H1 (cell line): ENCODE data around the gene DNAJC7. TPM values are rescaled to one million over a fixed set of nuclear protein-coding genes. Genes with fewer than 3 reads are reported as not detected.

Experiments
- CTCF ChIA-PET: fragments of 300-600 bp; sonication (Branson Sonifier 250); formaldehyde crosslinking; loops from one replicate; lab custom pipeline; 2021; ENCODE audit not compliant: partially characterized antibody; lab: Charles Lee
- POLR2A ChIA-PET: fragments of 300-600 bp; sonication (Branson Sonifier 250); formaldehyde crosslinking; loops from one replicate; lab custom pipeline; 2021; ENCODE audit warnings: inconsistent platforms; ENCODE audit not compliant: partially characterized antibody; lab: Charles Lee
- DNase-seq, 2 experiments: peaks; one replicate each; pipeline versions ENCODE4 v3.0.0 to v3.0.0-alpha.2; 2010 to 2022; ENCODE audit warnings: low spot score in 2 of 2, low read depth in 1 of 2, mixed read lengths in 1 of 2
- FAIRE-seq: peaks from 2 replicates; lab custom pipeline; 2011; peaks lifted over from hg19 to GRCh38; lab: Jason Lieb, UNC
- H2AFZ ChIP-seq: 2 replicates; pipeline ENCODE4 v1.8.1; 2012; ENCODE audit warnings: low read length, inconsistent platforms
- H2AK5ac ChIP-seq: 2 replicates; pipeline ENCODE4 v1.6.1; 2013; ENCODE audit warnings: low read depth, low read length
- H2BK120ac ChIP-seq: replicated peaks from 2 replicates; pipeline ENCODE3; 2013; ENCODE audit warnings: low read depth, low read length, inconsistent platforms
- H2BK12ac ChIP-seq: 2 replicates; pipeline ENCODE4 v1.6.1; 2013; ENCODE audit warnings: low read depth, low read length
- H2BK15ac ChIP-seq: 2 replicates; pipeline ENCODE4 v1.6.1; 2013; ENCODE audit warnings: low read length
- H2BK20ac ChIP-seq: 2 replicates; pipeline ENCODE4 v1.6.1; 2013; ENCODE audit warnings: low read length
- H2BK5ac ChIP-seq: 2 replicates; pipeline ENCODE4 v1.6.1; 2013; ENCODE audit warnings: low read depth, low read length
- H3K14ac ChIP-seq: 2 replicates; pipeline ENCODE4 v1.6.1; 2013; ENCODE audit warnings: inconsistent platforms; ENCODE audit not compliant: insufficient read length
- H3K18ac ChIP-seq: 2 replicates; pipeline ENCODE4 v1.6.1; 2013; ENCODE audit warnings: low read length; ENCODE audit errors: extremely low read depth
- H3K23ac ChIP-seq: 2 replicates; pipeline ENCODE4 v1.6.1; 2013; ENCODE audit warnings: inconsistent platforms; ENCODE audit not compliant: insufficient read length
- H3K23me2 ChIP-seq: 2 replicates; pipeline ENCODE4 v1.6.1; 2013; ENCODE audit warnings: low read depth, low read length
- H3K27ac ChIP-seq: 2 replicates; pipeline ENCODE4 v1.6.1; 2011; ENCODE audit warnings: low read depth, low read length, inconsistent platforms
- H3K27me3 ChIP-seq, 4 experiments: replicated peaks in 1 of 4; 1 replicate in 1 of 4; 2 replicates in 3 of 4; pipeline versions ENCODE4 v1.6.1 to v1.8.1; 2011 to 2013; ENCODE audit warnings: low read length in 3 of 4, mild to moderate bottlenecking in 3 of 4, inconsistent platforms in 2 of 4, mixed read lengths in 2 of 4, moderate library complexity in 1 of 4; ENCODE audit not compliant: control insufficient read depth in 3 of 4, insufficient read depth in 3 of 4; ENCODE audit errors: extremely low read depth in 1 of 4
- H3K36me3 ChIP-seq, 4 experiments: 2 replicates each; pipeline versions ENCODE4 v1.6.1 to v1.8.1; 2011 to 2013; ENCODE audit warnings: mild to moderate bottlenecking in 4 of 4, low read length in 3 of 4, moderate library complexity in 2 of 4, control low read depth in 1 of 4, inconsistent platforms in 1 of 4; ENCODE audit not compliant: insufficient read depth in 4 of 4, control insufficient read depth in 2 of 4
- H3K4ac ChIP-seq: replicated peaks from 2 replicates; pipeline ENCODE3; 2013; ENCODE audit warnings: low read length, low read depth, mixed read lengths, inconsistent platforms; ENCODE audit not compliant: insufficient read length
- H3K4me1 ChIP-seq, 4 experiments: replicated peaks in 1 of 4; 1 replicate in 1 of 4; 2 replicates in 3 of 4; pipeline versions ENCODE4 v1.6.1 to v1.8.1; 2011 to 2013; ENCODE audit warnings: low read length in 3 of 4, inconsistent platforms in 2 of 4, mixed read lengths in 1 of 4; ENCODE audit not compliant: insufficient read depth in 4 of 4, control insufficient read depth in 3 of 4
- H3K4me2 ChIP-seq, 2 experiments: 2 replicates each; pipeline versions ENCODE4 v1.6.1 to v1.8.1; 2011 to 2013; ENCODE audit warnings: low read depth in 2 of 2, low read length in 2 of 2, control low read depth in 1 of 2, inconsistent platforms in 1 of 2, mild to moderate bottlenecking in 1 of 2; ENCODE audit not compliant: insufficient read depth in 1 of 2
- H3K4me3 ChIP-seq, 4 experiments: fragments of 200-600, 300-600 bp in 1 of 4; sonication (generic), shearing (Covaris generic), sonication (Bioruptor Twin) in 1 of 4; 2 replicates each; pipeline versions ENCODE4 v1.5.1 to v1.8.1; 2011 to 2016; ENCODE audit warnings: low read length in 4 of 4, low read depth in 3 of 4, control low read depth in 2 of 4, inconsistent platforms in 2 of 4, mild to moderate bottlenecking in 2 of 4, mixed read lengths in 1 of 4, moderate library complexity in 1 of 4; ENCODE audit not compliant: insufficient read depth in 2 of 4; ENCODE audit errors: extremely low read depth in 1 of 4
- H3K56ac ChIP-seq: replicated peaks from 2 replicates; pipeline ENCODE3; 2013; ENCODE audit warnings: low read depth, mild to moderate bottlenecking, mixed read lengths, low read length, inconsistent platforms; ENCODE audit not compliant: insufficient read length
- H3K79me1 ChIP-seq: 2 replicates; pipeline ENCODE4 v1.6.1; 2013; ENCODE audit warnings: low read depth, low read length, control low read depth
- H3K79me2 ChIP-seq, 2 experiments: 2 replicates each; pipeline versions ENCODE4 v1.6.1 to v1.8.1; 2012 to 2013; ENCODE audit warnings: low read length in 2 of 2, mild to moderate bottlenecking in 2 of 2, inconsistent platforms in 1 of 2; ENCODE audit not compliant: insufficient read depth in 2 of 2, control insufficient read depth in 1 of 2
- H3K9ac ChIP-seq, 4 experiments: replicated peaks in 1 of 4; 1 replicate in 1 of 4; 2 replicates in 3 of 4; pipeline versions ENCODE4 v1.6.1 to v1.8.1; 2011 to 2013; ENCODE audit warnings: low read depth in 3 of 4, low read length in 3 of 4, control low read depth in 2 of 4, mild to moderate bottlenecking in 2 of 4, moderate library complexity in 2 of 4, inconsistent platforms in 1 of 4; ENCODE audit errors: extremely low read depth in 1 of 4
- H3K9me3 ChIP-seq, 2 experiments: 2 replicates each; pipeline versions ENCODE4 v1.6.1 to v1.8.1; 2012 to 2013; ENCODE audit warnings: mild to moderate bottlenecking in 2 of 2, moderate library complexity in 2 of 2, control low read depth in 1 of 2, inconsistent platforms in 1 of 2, low read depth in 1 of 2, low read length in 1 of 2, mixed read lengths in 1 of 2; ENCODE audit not compliant: insufficient read depth in 2 of 2
- H4K20me1 ChIP-seq, 2 experiments: replicated peaks in 1 of 2; 2 replicates each; pipeline versions ENCODE3 to v1.8.1; 2011 to 2013; ENCODE audit warnings: inconsistent platforms in 2 of 2, low read length in 2 of 2, mild to moderate bottlenecking in 1 of 2; ENCODE audit not compliant: insufficient read depth in 2 of 2, control insufficient read depth in 1 of 2
- H4K5ac ChIP-seq: 2 replicates; pipeline ENCODE4 v1.6.1; 2013; ENCODE audit warnings: low read length, low read depth, mixed read lengths, inconsistent platforms; ENCODE audit not compliant: insufficient read length
- H4K8ac ChIP-seq: 2 replicates; pipeline ENCODE4 v1.8.0; 2013; ENCODE audit warnings: mild to moderate bottlenecking, moderate library complexity, low read length, inconsistent platforms; ENCODE audit not compliant: insufficient read depth; ENCODE audit errors: extremely low read depth
- H4K91ac ChIP-seq: replicated peaks from 2 replicates; pipeline ENCODE3; 2013; ENCODE audit warnings: low read length, mixed read lengths, inconsistent platforms; ENCODE audit not compliant: insufficient read length
- ASH2L ChIP-seq: fragments of 200-600, 300-600 bp; sonication (generic); IDR thresholded peaks from one replicate; pipeline ENCODE4 v1.7.1; 2017; ENCODE audit warnings: low read length
- ATF2 ChIP-seq: IDR thresholded peaks from 2 replicates; pipeline ENCODE4 v1.6.1; 2012; ENCODE audit warnings: low read length, inconsistent platforms
- EP300 ChIP-seq, 2 experiments: IDR thresholded peaks; 1 replicate in 1 of 2; 2 replicates in 1 of 2; pipeline ENCODE4 v1.6.1; 2011 to 2012; ENCODE audit warnings: low read depth in 2 of 2, low read length in 2 of 2, mild to moderate bottlenecking in 2 of 2, borderline replicate concordance in 1 of 2, inconsistent platforms in 1 of 2, moderate library complexity in 1 of 2
- GTF2F1 ChIP-seq: IDR thresholded peaks from 2 replicates; pipeline ENCODE4 v1.6.1; 2012; ENCODE audit warnings: low read depth, low read length, improper control_type of control experiment, borderline replicate concordance
- SIX5 ChIP-seq: IDR thresholded peaks from 2 replicates; pipeline ENCODE4 v1.6.1; 2011; ENCODE audit warnings: mild to moderate bottlenecking, low read depth, low read length
- WGBS, 2 experiments: shearing (Covaris generic) in 1 of 2; methylation state at CpG; one replicate each; pipeline versions ENCODE4 v1.1.6 to v1.1.7; 2013 to 2015; ENCODE audit warnings: low lambda C conversion rate in 2 of 2, mixed read lengths in 2 of 2, inconsistent platforms in 1 of 2, low coverage in 1 of 2, missing lambda C conversion rate in 1 of 2; ENCODE audit not compliant: insufficient replicate concordance in 2 of 2, insufficient coverage in 1 of 2, insufficient read length in 1 of 2; ENCODE audit errors: extremely low coverage in 1 of 2, missing lambda C conversion rate in 1 of 2; 5-methylcytosine and 5-hydroxymethylcytosine counted together
- polyA plus RNA-seq, 7 experiments: library from polyadenylated mRNA; depleted of rRNA in 3 of 7; stranded (reverse) in 5 of 7; unstranded in 2 of 7; fragments of >200 nt in 5 of 7; fragments of 200-250 nt in 2 of 7; gene quantifications; 1 replicate in 5 of 7; 2 replicates in 1 of 7; 4 replicates in 1 of 7; pipeline versions ENCODE4 v1.2.1 to v1.2.3, GENCODE V29; 2011 to 2013; ENCODE audit warnings: missing spikeins in 2 of 7, mixed read lengths in 2 of 7
- total RNA-seq: library from RNA; stranded (reverse); fragmentation: NEBNext Ultra II Directional; extraction: Animal tissue kit (Norgen Biotek cat#: 25700); gene quantifications from 2 replicates; pipeline ENCODE4 v1.2.1, GENCODE V29; 2021

DNAJC7 gene
- total and polyA plus RNA-seq, 2 of the 8 experiments (the other 6 are each of a cell fraction or from before 2014, with no cell fraction given), result 31.0 to 148 TPM

- Histone ChIP-seq H3K18ac (no peak overlapping the region), H2BK12ac (no peak overlapping the region), H4K91ac (no peak overlapping the region), H3K36me3 (peaks cover 31 to 90% (median 69%) of the 10 kb centered on the region in 4 experiments), H3K79me1 (no peaks in the 10 kb centered on the region), H3K14ac (no peak overlapping the region), H3K23me2 (no peaks in the 10 kb centered on the region), H3K4me2 (no peak overlapping the region), H3K9ac (no peak overlapping the region), H3K4ac (no peak overlapping the region), H3K27me3 (no peaks in the 10 kb centered on the region), H3K23ac (no peak overlapping the region), H3K79me2 (peaks cover 0 to 12% of the 10 kb centered on the region in 2 experiments; a peak in 2 of 4 replicates), H4K5ac (no peak overlapping the region), H3K9me3 (no peaks in the 10 kb centered on the region), H2AFZ (no peak overlapping the region), H4K20me1 (peaks cover 0 to 9% of the 10 kb centered on the region in 2 experiments), H2BK120ac (no peak overlapping the region), H2BK5ac (no peak overlapping the region), H4K8ac (no peak overlapping the region), H2BK20ac (no peak overlapping the region), H2AK5ac (no peak overlapping the region), H3K56ac (no peak overlapping the region), H3K4me3 (no peak overlapping the region), H3K27ac (no peak overlapping the region), H3K4me1 (no peaks in the 10 kb centered on the region), H2BK15ac (no peak overlapping the region)
- no peak for FAIRE-seq
- POLR2A ChIA-PET, result interaction anchor here (0.7 to 1.0 kb wide), 2 partner anchors 15 to 28 kb away, joined by 3 read pairs; no protein-coding TSS in a partner anchor
- CTCF ChIA-PET, result interaction anchor here (1.9 to 3.0 kb wide), 3 partner anchors 12 to 28 kb away, joined by 5 to 8 read pairs (median 6); no protein-coding TSS in a partner anchor
- 93% methylated on average over 2 of the region's 2 CpGs; no CpG with 5 or more reads in 1 of the 2 experiments for WGBS, 2 experiments
- TF ChIP-seq SIX5 (no peak), ATF2 (no peak), ASH2L (no peak), EP300 (IDR thresholded peaks at IDR 0.05; ENCODE audit: borderline replicate concordance in 1 of 2, low read depth in 2 of 2, low read length in 2 of 2) (no peak), GTF2F1 (no peak)
- no peak for DNase-seq
These were observed 20.4 kb downstream of the DNAJC7 start for GRCh38 chr17:41996855-41997164.
